Aortic smooth muscle cell (primary cell): ENCODE measurements around the gene PFN1. TPM values are rescaled to one million over a fixed set of nuclear protein-coding genes. Genes with fewer than 3 reads are reported as not detected.

Experiments used
- total RNA-seq: library from RNA; depleted of rRNA; stranded (reverse); fragments of >200 nt; gene quantifications from 2 replicates; pipeline ENCODE4 v1.2.3, GENCODE V29; 2014

Gene PFN1
- 861 and 912 TPM in 2 replicates for total RNA-seq

DNA sequence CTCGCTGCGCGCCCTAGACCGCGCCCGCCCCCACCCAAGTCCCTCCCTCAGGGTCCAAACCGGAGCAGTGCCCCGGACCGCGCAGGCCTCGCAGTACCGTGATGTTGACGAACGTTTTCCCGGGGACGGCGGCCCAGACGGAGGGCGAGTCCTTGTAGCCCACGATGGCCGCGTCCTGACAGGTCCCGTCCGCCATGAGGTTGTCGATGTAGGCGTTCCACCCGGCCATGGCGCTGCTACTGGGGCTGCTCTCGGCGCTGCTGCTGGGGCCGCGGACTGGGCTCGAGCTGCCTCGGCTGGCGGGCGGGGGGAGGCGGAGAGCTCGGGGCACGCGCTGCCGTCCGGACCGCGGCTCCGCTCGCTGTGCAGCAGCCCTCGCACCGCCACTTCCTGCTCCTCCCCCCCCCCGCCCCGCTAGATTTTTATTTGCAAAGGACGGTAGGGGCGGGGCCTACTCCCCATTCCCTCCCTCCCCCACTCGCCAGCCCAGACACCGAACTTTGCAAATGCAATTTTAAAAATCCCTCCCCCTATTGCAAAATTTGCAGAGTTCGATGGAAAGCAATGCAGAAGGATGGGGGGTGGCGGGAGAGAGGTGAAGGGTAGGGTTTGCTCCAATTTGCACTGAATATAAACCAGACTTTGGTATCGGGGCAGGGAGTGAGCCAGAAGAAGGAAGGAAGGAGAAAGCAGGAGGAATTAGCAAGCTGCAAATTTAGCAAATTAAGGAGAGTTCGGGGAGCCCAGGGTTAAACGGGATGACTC is at the start of gene PFN1:
PFN1 (minus strand) TSS at position 365 of the 765 bp plus-strand sequence; CDS start at position 229, 136 bp downstream.

DNA sequence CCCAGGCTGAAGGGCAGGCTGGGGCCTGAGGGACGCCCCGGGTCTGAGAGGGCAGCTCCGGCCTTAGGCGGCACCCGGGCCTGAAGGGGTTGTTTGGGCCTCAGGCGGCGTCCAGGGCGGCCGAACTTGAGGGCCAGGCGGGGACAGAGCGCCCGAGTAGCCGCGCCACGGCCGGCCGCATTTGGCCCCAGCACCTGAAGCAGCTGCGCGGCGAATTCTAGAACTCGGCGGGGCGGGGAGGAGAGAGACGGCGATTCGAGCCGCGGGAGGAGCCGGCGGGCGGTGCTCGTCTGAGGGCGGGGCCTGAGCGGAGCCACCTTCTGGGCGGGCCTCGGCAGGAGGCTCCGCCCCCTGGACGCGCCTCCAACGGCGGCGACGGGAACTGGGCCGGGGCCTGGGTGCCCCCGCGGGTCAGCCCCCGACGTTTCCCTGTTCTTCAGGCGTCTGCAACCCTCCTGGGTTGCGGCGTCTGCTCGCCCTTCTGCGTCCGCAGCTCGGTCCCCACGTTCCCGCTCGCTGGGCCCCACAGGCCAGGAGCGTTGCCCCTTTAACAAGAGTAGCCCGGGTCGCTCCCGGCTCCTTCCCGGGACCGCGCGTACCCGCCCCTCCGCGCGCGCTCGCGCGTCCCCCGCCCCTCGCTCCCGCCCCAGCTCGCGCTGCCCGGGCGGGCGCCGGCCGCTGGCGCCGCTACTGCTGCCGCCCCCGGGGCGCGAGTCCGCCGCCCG is 49.1 kb upstream of the PFN1 start, which contains the start of the genes INCA1 and KIF1C:
INCA1 (minus strand) TSS at position 221 of the 725 bp plus-strand sequence. CDS start 3,085 bp downstream, outside the sequence.
KIF1C (plus strand) TSS at position 649 of the 725 bp plus-strand sequence. CDS start 2,297 bp downstream, outside the sequence.

DNA sequence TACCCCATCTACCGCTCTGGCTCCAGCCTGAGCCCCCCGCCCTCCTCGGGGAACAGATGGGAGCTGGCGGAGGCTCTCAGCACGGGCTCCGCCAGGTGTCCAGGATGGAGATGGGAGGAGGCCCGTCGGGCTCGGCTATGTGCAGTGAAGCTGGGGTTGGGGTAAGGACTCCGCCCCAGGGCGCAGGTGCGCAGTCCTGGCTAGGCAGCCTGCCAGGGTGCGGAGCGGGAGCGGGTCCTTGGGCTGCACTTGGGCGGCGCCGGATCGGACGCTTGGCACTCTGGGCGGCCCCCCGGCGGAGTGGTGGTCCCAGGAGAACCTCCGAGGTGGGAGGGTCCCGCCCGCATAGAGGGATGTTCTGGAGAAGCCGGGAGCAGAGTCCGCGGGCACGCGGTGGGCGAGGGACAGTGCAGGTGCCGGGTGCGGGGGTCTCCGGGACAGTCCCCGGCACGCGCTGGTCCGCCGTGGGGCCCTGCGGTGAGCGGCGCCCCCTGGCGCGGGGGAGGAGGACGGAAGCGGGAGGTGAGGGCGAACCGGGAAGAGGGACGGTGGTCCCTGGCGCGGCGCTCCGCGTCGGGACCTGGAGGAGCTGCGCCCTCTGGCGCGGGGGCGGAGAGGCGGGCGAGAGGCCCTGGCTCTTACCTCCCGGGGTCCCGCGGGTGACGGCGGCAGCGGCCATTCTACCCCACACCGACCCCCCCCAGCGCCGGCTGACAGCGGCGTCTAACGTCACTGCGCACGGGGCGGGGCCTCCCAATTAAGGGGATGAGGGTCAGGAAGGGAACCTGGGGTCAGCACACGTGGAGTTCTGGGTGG is 38.8 kb upstream of the PFN1 start, which contains the start of gene CAMTA2:
CAMTA2 (minus strand) TSS at position 725 of the 816 bp plus-strand sequence. CDS start 1,453 bp downstream, outside the sequence.

DNA sequence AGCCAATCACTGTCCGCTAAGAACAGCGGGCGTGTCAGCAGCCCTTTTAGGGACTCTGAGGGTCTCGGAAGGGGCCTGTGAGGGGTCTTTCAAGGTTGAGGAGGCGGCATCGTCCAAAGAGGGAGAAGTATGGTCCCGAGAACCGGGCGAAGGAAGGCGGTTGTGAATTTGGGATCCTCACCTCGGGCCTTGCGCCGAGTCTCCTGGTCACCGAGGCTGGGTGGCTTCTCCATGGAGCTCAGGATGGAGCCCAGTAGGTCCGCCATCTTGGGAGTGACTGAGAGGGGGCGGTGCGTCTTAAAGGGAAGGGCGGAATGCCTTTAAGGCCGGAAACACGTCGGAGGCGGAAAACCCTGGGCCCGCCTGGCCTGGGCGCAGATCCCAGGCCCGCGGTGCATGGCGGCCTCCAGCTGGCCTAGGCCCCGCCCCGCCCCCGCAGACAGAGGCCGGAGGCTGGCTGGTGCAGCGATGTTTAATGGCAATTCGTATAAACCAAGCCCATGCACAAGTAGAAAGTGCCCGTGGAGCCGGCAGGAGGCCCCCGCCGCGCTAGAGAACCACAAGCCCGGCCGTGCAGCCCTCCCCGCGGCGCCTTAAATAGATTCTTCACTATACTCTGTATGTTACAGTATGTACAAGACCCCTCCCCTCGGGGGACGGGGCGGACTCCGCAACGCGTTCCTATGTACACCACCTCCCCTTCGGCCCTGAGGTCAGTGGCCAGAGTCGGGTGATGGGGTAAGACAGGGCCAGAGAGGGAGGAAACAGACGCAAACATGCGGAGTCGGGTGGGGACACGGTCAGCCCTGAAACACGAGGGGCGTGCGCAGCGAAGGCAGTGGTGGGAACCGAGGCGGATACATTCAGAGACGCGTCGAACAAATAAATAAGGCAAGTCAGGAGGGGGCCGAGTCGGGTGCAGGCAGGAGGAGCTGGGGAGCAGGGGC is 19.5 kb upstream of the PFN1 start, which contains the start of gene SPAG7:
SPAG7 (minus strand) TSS at position 279 of the 947 bp plus-strand sequence; CDS start at position 266, 13 bp downstream.

DNA sequence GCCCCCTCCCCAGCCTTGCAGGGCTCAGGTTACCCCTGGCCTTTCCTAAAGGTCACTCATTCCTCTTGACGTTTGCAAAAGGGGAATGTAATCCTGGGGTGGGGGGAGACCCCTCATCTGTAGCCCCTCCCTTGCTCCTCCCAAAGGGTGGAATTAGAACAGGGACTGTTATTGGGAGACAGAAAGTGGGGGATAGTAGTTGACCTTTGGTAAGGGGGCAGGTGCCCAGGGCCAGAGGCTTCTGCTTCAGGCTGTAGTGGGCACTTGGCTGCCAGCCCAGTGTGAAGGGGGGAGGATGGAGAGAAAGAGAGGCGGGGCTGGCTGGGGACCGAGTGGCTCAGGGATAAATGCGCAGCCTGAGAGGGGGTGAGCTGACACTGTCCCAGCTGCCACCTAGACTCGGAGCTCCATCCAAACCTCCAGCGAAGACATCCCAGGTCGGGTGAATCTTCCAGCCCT is 2.4 kb upstream of the PFN1 start, which contains the start of gene ENO3:
ENO3 (plus strand) TSS at position 374 of the 459 bp plus-strand sequence. CDS start 711 bp downstream, outside the sequence.

DNA sequence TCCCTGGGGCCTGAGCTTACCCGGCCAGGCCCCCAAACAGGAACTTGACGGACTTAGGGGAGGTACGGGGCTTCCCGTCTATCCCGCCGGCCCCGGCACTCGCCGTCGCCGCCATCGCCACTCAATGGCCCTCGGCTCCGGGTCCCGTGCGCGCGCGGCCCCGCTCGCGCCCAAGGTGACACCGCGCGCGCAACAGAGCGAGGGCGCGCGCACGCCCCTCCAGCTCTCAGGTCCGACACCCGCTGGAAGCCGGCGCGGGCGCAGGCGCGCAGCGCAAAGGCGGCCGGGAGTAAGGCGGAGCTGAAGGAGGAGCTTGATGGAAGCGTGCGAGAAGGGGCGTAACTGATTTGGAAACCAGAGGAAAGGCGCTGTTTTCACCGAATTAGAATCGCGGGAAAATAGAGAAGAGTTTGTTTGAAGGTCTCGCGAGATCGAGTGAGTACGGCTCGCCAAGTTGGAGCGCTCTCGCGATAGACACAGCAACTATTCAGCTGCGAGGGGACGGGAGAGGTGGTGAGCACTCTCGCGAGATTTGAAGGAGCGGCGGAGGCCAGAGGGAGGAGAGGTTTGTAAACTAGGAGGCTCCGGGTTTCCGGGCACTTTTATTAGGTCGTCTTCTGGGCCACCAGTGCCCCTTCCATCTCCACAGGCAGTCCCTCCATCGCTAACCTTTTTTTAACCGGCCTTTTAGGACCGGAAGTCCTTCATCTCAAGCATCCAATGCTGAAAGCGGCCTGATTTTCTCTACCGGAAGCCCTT is 8.4 kb downstream of the PFN1 start, which contains the start of the genes RNF167 and SLC25A11:
RNF167 (plus strand) TSS at position 473 of the 759 bp plus-strand sequence. CDS start 642 bp downstream, outside the sequence.
SLC25A11 (minus strand) TSS at position 251 of the 759 bp plus-strand sequence; CDS start at position 115, 136 bp downstream.

DNA sequence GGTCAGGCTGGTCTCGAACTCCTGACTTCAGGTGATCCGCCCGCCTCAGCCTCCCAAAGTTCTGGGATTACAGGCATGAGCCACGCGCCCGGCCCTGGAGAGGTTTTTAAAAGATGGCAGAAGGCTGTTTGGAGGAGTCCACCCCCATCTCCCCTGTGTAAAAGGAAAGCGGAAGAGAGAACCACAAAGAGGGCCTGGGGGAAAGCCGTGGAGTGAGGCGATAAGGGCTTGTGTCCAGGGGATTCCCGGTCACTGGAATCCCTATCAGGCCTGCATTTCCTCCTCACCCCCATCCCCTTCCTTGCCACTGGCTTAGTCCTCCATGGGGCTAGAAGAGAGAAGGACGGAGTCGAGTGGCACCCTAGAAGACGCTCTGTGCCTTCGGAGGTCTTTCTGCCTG is 16.4 kb downstream of the PFN1 start, which contains the start of gene GP1BA:
GP1BA (plus strand) TSS at position 315 of the 400 bp plus-strand sequence. CDS start 328 bp downstream, outside the sequence.

DNA sequence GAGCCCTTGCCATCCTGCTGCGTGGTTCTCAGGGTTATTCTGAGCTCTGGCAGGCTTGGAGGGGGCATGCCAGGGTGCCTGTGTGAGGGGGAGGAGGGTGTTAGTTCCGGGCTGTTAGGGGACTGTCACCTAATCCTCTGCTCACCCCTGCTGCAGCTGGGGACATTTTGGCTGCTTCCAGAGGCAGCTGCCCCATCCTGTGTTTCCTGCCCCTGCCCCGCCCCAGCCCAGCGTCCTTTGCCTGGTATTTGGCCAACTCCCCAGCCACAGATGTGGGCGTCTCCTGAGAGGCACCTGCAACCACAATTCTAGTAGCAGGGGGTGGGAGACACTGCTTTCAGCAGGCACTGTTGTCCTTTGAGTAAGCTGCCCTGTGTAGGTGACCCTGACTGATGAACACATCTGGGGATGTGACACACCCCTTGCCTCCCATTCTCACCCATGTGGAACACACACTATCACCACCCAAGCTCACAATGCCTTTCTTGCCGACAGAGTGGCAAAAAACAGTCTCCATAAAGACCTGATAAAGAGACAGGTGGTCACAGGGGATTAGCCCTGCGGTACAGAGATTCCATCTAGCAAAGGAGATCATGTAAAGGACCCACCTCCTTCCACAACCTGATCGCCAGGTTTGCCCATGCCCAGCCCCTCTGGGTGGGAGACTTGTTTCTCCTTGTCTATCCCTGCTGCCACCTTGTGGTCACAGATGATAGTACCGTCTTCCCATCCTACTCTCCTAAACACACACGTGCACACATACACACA is 45.1 kb downstream of the PFN1 start, which contains the start of gene CHRNE:
CHRNE (minus strand) TSS at position 48 of the 768 bp plus-strand sequence; CDS start at position 13, 35 bp downstream.

DNA sequence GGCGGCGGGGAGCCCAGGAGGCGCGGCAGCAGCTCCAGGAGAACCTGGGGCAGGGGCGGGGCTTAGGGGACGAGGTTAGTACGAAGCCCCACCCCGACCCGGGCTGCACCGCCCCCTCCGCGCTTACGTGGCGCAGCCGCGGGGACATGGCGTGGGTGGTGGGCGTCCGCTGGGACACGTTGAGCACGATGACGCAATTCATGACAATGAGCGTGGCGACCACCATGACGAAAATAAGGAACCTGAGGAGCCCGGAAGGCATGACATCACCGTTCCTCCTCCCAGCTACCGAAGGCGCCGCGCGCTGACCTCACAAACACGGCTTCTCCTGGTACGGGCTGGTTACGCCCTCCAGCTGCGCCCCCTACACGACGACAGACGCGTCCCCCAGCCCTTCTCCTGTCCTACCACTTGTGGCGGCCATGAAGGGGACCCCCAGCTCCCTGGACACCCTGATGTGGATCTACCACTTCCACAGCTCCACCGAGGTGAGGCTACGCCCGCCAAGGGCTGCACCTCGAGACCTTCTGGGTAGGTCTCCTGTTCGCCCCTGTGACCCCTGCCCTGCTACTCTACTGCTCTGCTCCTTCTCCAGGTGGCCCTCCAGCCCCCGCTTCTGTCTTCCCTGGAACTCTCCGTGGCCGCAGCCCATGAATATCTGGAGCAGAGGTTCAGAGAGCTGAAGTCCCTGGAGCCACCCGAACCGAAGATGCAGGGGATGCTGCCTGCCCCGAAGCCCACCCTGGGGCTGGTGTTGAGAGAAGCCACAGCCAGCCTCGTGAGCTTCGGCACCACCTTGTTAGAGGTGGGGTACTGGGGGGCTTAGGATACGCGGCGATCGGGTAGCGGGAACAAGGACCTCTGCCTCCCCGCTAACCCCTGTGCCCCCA is 48.7 kb downstream of the PFN1 start, which contains the start of gene C17orf107:
C17orf107 (plus strand) TSS at position 196 of the 890 bp plus-strand sequence; CDS start at position 423, 227 bp downstream.

Other genes with a start within 250 kb of the PFN1 start
- gene PELP1, start 244.4 kb downstream of the PFN1 start, total RNA-seq: 13.9 TPM in 2 replicates
- gene ARRB2, start 237.9 kb downstream of the PFN1 start, total RNA-seq: 3.0 and 3.6 TPM in 2 replicates
- 12.4 and 14.5 TPM in 2 replicates for gene MED11, start 217.1 kb downstream of the PFN1 start, total RNA-seq
- 0.06 and 0.13 TPM in 2 replicates for gene ZMYND15, start 208.7 kb downstream of the PFN1 start, total RNA-seq
- 1.5 and 2.1 TPM in 2 replicates for gene CXCL16, start 208.6 kb downstream of the PFN1 start, total RNA-seq
- not detected in 2 replicates for gene TM4SF5, start 176.6 kb downstream of the PFN1 start, total RNA-seq
- 0.62 and 0.92 TPM in 2 replicates for gene VMO1, start 162.2 kb downstream of the PFN1 start, total RNA-seq
- not detected in 2 replicates for gene GLTPD2, start 159.6 kb downstream of the PFN1 start, total RNA-seq
- 163 and 169 TPM in 2 replicates for gene PSMB6, start 152.4 kb downstream of the PFN1 start, total RNA-seq
- gene PLD2, start 141.4 kb downstream of the PFN1 start, total RNA-seq: 13.1 and 16.2 TPM in 2 replicates
- 20.1 and 29.6 TPM in 2 replicates for gene MINK1, start 115.2 kb downstream of the PFN1 start, total RNA-seq
- gene C17orf107, start 49.0 kb downstream of the PFN1 start, total RNA-seq: 1.9 and 2.9 TPM in 2 replicates
- gene CHRNE, start 45.4 kb downstream of the PFN1 start, total RNA-seq: 0.19 and 0.26 TPM in 2 replicates
- gene GP1BA, start 16.3 kb downstream of the PFN1 start, total RNA-seq: not detected in 2 replicates
- 59.3 and 64.7 TPM in 2 replicates for gene SLC25A11, start 8.5 kb downstream of the PFN1 start, total RNA-seq
- 17.6 and 19.8 TPM in 2 replicates for gene RNF167, start 8.3 kb downstream of the PFN1 start, total RNA-seq
- gene ENO3, start 2.6 kb upstream of the PFN1 start, total RNA-seq: 4.5 and 6.5 TPM in 2 replicates
- 70.6 and 79.0 TPM in 2 replicates for gene SPAG7, start 19.3 kb upstream of the PFN1 start, total RNA-seq
- gene CAMTA2, start 39.1 kb upstream of the PFN1 start, total RNA-seq: 5.7 and 11.7 TPM in 2 replicates
- 0.13 and 0.25 TPM in 2 replicates for gene INCA1, start 49.0 kb upstream of the PFN1 start, total RNA-seq
- 95.8 and 124 TPM in 2 replicates for gene KIF1C, start 49.4 kb upstream of the PFN1 start, total RNA-seq
- gene SLC52A1, start 86.9 kb upstream of the PFN1 start, total RNA-seq: not detected in 2 replicates
- gene ZFP3, start 129.9 kb upstream of the PFN1 start, total RNA-seq: 1.3 and 1.7 TPM in 2 replicates
- 4.5 and 4.6 TPM in 2 replicates for gene ZNF232, start 163.3 kb upstream of the PFN1 start, total RNA-seq
- not detected in 2 replicates for gene USP6, start 167.5 kb upstream of the PFN1 start, total RNA-seq
- 7.8 and 7.9 TPM in 2 replicates for gene ZNF594, start 243.3 kb upstream of the PFN1 start, total RNA-seq